Activated gamma-delta T cell (primary cell): ENCODE data around the gene ANKRD33B.
"Not testable (repeated sequence)": the region's sequence is repeated elsewhere in the genome, so short reads cannot be mapped to it uniquely, and the experiment has no call there.

ENCODE experiments used
- DNase-seq: peaks from one replicate; lab custom pipeline; 2025; lab: John Stamatoyannopoulos, UW
- total RNA-seq, 2 donors: gene quantifications; one replicate each; lab custom pipeline; 2026; lab: John Stamatoyannopoulos, UW

The ANKRD33B gene
- total RNA-seq: 5.7 to 18.7 reads per million in 2 donors

- DNase-seq: peak; percentile 67
These were observed at the start of gene ANKRD33B for GRCh38 chr5:10563945-10564837. ANKRD33B (plus strand) TSS chr5:10564070; CDS start chr5:10564468, 398 bp downstream.

GRCh38 chr5:10514572-10514971 lies 49.3 kb upstream of the ANKRD33B start:
- not testable (repeated sequence) for DNase-seq

DNA sequence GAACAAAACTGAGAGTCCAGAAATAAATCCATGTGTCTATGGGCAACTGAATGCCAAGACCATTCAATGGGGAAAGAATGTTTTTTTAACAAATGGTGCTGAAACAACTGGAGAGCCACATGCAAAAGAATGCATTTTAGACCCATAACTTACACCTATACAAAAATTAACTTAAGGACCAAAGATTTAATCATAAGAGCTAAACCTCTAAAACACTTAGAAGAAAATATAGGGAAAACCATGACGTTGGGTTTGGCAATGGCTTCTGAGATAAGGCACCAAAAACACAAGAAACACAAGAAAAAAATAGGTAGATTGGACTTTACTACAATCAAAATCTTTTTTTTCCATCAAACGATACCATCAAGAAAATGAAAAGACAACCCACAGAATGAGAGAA lies 48.4 kb upstream of the ANKRD33B start:
- DNase-seq: no peak

DNA sequence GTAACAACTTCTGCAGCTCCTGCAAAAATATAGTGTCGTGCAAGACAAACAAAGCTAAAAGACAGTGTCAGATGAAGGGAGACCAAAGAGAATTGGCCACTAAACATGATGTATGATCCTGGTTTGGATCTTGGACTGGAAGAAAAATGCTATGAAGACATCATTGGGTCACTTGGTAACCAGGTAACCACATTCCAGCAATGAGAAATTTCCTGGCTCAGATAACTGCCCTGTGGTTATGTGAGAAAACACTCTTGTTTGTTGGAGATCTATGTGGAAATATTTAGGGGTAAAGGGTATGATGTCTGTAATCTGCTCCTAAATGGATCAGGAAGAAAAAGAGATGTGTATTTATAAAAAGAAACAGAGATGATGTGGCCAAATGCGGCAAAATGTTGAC lies 45.5 kb upstream of the ANKRD33B start:
- DNase-seq: no peak

GRCh38 chr5:10519729-10520128 lies 44.1 kb upstream of the ANKRD33B start:
- DNase-seq: no peak

- DNase-seq: no peak
These were observed 43.2 kb upstream of the ANKRD33B start for GRCh38 chr5:10520706-10521105.

DNA sequence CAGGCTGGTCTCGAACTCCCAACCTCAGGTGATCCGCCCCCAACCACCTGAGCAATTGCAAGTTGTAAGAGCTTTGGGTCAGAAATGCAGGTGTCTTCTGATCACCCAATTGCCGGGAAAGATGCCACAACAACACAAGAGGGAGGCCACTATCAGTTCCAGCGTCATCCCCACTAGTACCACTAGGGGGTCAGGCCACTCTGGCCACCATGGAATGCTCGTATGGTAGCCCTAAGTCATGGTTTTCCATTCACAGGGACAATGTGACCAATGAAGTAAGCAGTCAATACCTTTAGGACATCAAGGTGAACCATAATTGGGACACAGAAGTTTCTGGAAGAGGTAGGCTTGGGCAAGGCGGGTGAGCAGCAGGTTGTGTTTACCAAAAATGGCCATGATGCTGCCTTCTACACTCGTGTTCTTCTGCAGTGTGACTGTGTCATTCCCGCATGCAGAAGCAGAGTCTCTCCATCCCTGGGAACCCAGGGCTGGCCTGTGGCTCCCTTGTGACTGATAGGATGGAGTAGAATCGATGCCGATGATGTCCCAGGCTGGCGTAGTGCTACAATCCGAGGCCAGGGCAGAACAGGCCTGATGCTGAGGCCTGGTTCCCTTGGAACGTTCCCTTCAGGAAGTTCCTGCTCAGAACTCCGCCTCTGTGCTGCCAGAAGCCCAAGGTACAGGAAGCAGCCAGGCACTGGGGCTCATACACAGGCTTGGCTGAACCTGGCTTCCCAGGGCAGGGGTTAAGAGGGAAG lies 42.2 kb upstream of the ANKRD33B start:
- DNase-seq: no peak

DNA sequence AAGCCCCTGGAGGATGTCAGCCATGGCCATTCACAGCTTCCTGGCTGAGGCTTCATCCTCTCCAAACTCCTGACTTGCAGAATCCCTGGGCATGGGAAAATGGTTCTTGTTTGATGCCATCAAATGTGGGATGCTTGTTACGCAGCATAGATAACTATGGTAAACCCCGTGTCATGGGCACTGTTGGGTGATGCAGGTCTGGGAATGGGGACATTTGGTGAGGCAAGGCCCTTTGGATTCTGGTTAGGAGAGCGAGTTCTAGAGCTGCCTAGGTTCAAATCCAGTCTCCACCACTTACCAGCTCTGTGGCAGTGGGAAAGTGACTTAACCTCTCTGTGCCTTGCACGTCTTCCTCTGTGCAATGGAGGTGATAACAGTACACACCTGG lies 41.7 kb upstream of the ANKRD33B start:
- DNase-seq: no peak

GRCh38 chr5:10524376-10525123 lies 39.3 kb upstream of the ANKRD33B start:
- DNase-seq: no peak

- DNase-seq: no peak
These were observed 38.8 kb upstream of the ANKRD33B start for GRCh38 chr5:10525124-10525495.

- DNase-seq: no peak
These were observed 36.5 kb upstream of the ANKRD33B start for GRCh38 chr5:10527281-10527950.

DNA sequence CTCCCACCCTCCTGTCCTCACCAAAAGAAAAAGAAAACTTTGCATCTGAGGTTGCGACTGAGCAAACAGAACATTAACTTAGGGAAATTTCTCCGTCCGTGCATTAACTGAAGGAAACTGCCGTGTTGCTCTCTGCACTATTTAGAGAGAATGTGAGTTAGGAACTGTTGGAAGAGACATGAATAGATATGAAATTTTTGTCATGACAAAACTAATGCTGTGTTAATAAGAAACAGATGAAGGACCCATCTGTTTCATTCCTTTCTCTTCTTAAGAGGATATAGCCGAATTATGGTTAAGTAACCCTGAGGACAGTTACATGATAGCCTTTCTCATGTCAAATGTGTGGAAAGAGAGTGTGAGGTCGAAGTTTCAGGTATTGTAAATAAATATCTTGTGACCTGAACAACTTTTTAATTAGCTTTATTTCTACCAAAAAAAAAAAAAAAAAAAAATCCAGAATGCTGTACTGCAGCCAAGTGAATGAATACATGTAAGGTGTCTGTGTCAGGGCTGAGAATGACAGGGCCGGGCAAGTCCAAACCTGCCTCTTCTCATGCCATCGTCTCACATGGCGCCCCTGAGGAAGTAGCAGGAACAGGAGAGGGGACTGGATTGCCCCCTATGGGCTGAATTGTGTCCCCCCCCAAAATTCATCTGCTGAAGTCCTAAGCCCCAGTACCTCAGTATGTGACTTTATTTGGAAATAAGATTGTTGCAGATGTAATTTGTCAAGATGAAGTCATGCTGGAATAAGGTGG lies 35.6 kb upstream of the ANKRD33B start:
- DNase-seq: no peak

DNA sequence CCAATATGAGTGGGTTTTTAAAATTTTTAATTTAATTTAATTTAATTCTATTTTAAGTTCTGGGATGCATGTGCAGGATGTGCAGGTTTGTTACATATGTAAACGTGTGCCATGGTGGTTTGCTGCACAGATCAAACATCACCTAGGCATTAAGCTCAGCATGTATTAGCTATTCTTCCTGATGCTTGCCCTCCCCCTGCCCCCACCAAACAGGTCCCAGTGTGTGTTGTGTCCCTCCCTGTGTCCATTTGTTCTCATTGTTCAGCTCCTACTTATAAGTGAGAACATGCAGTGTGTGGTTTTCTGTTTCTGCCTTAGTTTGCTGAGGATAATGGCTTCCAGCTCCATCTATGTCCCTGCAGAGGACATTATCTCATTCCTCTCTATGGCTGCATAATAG lies 35.0 kb upstream of the ANKRD33B start:
- DNase-seq: no peak

DNA sequence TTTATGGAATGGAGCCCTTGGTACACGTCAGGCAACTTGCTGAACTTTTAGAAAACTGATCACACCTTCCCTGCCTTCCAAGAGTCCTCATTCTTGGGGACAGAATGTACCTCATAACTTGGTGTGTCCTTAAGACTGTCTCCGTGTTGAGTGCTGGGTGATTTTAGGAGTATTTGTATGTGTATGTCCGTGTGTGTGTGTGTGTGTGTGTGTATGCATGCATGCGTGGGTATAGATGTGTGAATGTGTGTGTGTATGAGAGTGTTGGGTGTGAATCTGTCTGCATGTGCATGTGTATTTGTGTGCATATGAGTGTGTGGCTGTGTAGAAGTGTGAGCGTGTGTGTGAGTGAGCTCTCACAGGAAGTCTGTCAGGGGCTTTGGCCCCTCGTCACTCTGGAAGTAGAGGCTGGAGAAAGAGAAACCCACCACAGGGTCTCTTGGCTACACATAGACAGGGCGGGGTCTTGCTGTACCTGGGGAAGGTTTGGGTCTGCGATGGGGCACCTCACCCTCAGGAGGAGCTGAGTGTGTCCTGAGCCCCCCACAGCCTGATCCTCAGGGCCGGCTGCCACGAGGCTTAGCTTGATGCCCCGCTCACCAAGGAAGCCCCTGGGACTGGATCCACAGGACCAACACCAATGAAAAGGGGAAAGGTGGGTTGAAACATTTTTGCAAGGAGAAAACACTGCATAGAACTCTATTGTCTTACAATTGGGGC lies 33.1 kb upstream of the ANKRD33B start:
- no peak for DNase-seq

GRCh38 chr5:10532421-10532820 lies 31.4 kb upstream of the ANKRD33B start:
- no peak for DNase-seq

- DNase-seq: no peak
These were observed 30.6 kb upstream of the ANKRD33B start for GRCh38 chr5:10533226-10533625.

DNA sequence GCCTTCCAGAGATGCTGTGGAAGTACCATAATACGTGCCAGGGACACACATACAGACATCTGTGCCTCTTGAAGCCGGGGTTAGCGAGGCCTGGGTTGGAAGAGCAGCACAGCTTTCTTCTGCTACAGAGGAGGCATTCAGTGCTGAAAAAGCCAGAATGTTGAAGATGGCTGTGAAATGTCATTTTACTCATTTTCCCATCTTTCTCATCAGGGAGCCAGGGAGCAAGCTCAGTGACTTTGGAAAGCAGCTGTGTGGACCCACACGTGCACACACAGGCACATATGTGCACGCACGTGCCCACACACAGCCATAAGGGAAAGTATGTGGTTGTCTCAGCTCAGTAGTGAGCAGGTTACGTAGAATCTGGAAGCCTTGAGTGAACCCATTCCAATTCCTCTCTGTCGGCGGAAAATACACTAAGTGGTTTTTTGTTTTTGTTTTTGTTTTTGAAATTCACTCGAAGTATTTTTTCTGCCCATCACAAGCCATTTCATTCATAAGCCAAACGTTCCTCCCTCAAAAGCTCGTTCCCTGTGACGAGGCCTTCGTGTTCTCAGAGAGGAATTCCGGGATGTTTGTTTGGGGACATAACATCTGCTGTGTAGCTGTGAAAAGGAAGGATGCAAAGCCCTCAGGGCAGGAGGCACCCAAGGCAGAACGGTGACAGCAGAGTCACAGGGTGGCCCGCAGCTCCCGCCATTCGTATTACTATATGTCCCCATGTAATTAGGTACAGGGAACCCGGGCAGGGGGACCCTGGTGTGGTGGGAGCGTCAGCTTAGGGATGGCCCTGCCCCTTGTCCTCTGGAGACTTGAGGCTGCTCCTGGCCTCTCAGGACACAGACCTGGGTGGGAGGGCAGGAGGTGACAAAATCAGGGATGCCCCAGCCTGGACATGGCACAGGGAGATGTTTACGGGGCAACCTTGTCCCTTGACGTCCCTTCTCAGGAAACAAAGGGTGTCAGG lies 29.0 kb upstream of the ANKRD33B start:
- no peak for DNase-seq

DNA sequence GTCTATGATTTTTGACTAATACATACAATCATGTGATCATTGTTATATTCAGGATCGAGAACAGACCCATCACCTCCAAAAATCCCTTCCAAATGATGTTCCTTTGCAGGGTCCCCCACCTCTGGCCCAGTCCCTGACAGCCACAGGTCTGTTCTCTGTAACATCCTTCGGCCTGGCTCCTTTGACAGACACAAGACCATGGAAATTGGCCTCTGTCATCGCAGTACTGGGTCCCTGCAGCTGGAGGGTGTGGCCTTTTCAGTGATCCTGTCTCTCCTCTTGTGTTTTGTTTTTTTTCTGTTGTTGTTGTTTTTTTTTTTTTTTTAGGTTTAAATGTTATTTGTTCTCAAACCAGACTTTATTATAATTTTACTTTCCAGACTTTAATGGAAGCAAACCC lies 27.4 kb upstream of the ANKRD33B start:
- no peak for DNase-seq

GRCh38 chr5:10536931-10537579 lies 26.8 kb upstream of the ANKRD33B start:
- DNase-seq: no peak
